ENCODE data around the gene BNIPL. TPM values are rescaled to one million over a fixed set of nuclear protein-coding genes. Genes with fewer than 3 reads are reported as not detected.

Gene BNIPL
- total and polyA plus RNA-seq, 2 of the 4 experiments (the other 2 are of a cell fraction) = under 0.01 to 0.38 TPM

DNA sequence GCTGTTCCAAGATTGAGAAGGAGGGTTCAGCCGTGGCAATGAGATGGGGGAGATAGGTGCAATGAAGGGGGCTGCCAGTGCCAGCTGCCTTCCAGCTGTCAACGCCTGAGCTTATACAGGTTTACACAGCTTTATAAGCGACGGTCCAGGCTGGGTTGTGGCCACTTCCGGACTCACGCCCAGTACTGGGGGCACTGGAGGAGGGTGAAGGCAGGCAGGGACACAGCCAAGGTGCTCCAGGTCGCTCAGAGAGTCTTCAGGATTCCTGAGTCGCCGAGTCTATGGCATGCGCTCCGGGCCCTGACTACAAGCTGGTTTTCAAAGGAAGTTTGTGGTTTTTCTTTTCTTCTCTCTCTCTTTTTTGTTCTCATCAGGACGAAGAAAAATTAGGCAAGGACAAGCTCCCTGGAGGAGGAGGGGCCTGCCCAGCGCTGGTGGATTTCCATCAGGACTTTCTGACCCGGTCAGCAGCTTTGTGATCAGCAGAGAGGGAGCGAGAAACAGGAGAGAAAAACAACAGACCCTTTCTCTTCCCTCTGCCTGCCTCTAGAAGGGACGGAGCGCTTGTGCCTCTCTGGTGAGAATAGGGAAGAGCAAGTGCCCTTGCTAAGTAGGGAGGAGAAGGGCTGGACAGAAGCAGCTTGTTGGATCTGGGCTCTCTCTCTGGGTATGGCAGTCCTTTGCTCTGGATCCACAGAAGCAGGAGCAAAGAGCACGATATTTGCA, 29.9 kb upstream of the BNIPL start, which contains the start of gene MINDY1:
Gene MINDY1, minus strand, starts transcription at position 576 of the 726 bp plus-strand sequence. CDS start 4,285 bp downstream, outside the sequence.
- Histone ChIP-seq H2AK5ac (ENCODE audit: low read depth, low read length) (peak within 1 kb of the TSS; percentile 37), H3K4me3 (ENCODE audit: insufficient read depth, low read depth, low read length) (peak within 1 kb of the TSS; percentile 47), H3K27me3 (ENCODE audit: control insufficient read depth, insufficient read depth, low read length) (no peaks in the 10 kb centered on the region), H2BK20ac (ENCODE audit: low read depth, low read length) (peak within 1 kb of the TSS; percentile 27), H2BK120ac (ENCODE audit: low read depth, low read length) (peak within 1 kb of the TSS; percentile 82), H3K56ac (ENCODE audit: extremely low read depth, insufficient read depth, low read length) (peak within 1 kb of the TSS; percentile 84), H3K14ac (replicated peaks; ENCODE audit: low read depth, low read length) (peak within 1 kb of the TSS; percentile 87), H3K4ac (ENCODE audit: low read depth, low read length) (peak within 1 kb of the TSS; percentile 82), H3K4me2 (ENCODE audit: low read depth, low read length) (peak within 1 kb of the TSS; percentile 90), H3K23ac (ENCODE audit: low read depth, low read length) (peak within 1 kb of the TSS; percentile 83), H3K18ac (ENCODE audit: low read depth, low read length) (peak within 1 kb of the TSS; percentile 62), H4K20me1 (ENCODE audit: insufficient read depth, low read length) (no peaks in the 10 kb centered on the region), H4K91ac (ENCODE audit: insufficient read depth, low read depth, low read length) (peak within 1 kb of the TSS; percentile 76), H3K9me3 (ENCODE audit: control insufficient read depth, insufficient read depth, low read length) (no peaks in the 10 kb centered on the region), H3K27ac (ENCODE audit: insufficient read depth, low read length) (peak within 1 kb of the TSS; percentile 80), H3K4me1 (ENCODE audit: control insufficient read depth, insufficient read depth, low read length) (peaks cover 8% of the 10 kb centered on the region), H4K8ac (ENCODE audit: low read depth in 2 of 2, low read length in 2 of 2) (peak within 1 kb of the TSS; percentile 73 to 81), H2BK5ac (ENCODE audit: low read depth, low read length, poor library complexity, severe bottlenecking) (peak within 1 kb of the TSS; percentile 75), H2BK15ac (ENCODE audit: low read depth, low read length) (peak within 1 kb of the TSS; percentile 51; the same call in 2 of the 3 replicates), H3K79me1 (ENCODE audit: low read depth in 1 of 2, low read length in 2 of 2) (peaks cover 11 to 40% of the 10 kb centered on the region in 2 experiments), H3K9me1 (ENCODE audit: insufficient read depth, low read length) (peaks cover 11% of the 10 kb centered on the region), H3K9ac (ENCODE audit: low read depth, low read length) (peak within 1 kb of the TSS; percentile 88), H2AFZ (replicated peaks; ENCODE audit: low read length, poor library complexity) (peak within 1 kb of the TSS; percentile 98), H2AK9ac (replicated peaks; ENCODE audit: low read depth, low read length, poor library complexity) (peak within 1 kb of the TSS; percentile 82), H3K36me3 (ENCODE audit: control insufficient read depth, insufficient read depth, low read length) (peaks cover 7% of the 10 kb centered on the region; the same call in 1 of the 2 replicates), H4K5ac (ENCODE audit: low read depth, low read length) (peak within 1 kb of the TSS; percentile 71)
- in situ Hi-C loops (cut with MboI; ENCODE audit: low sequenced_read_pairs) = no loop called here
- no TSS peak for BruUV-seq (replicated peaks)
- ATAC-seq (ENCODE audit: low read depth) (peak; percentile 76), DNase-seq (peak; percentile 89)
- dilution Hi-C loops (cut with HindIII; ENCODE audit: low sequenced_read_pairs, unreplicated experiment) = no loop called here
- TF ChIP-seq CEBPB (IDR thresholded peaks at IDR 0.05; ENCODE audit: low read depth, low read length) (no peak), MAZ (IDR thresholded peaks at IDR 0.05; ENCODE audit: borderline replicate concordance, low read depth, low read length) (peak; percentile 43; the same call in 1 of the 2 replicates), BHLHE40 (IDR thresholded peaks at IDR 0.05; ENCODE audit: low read depth, low read length) (no peak), MAFK (IDR thresholded peaks at IDR 0.05; ENCODE audit: low read depth, low read length) (0 out of 2 replicates have a peak, but pooled peaks have one; percentile 1), CHD1 (IDR thresholded peaks at IDR 0.05; ENCODE audit: low read depth, low read length) (no peak), SMC3 (IDR thresholded peaks at IDR 0.05; ENCODE audit: low read depth, low read length) (peak; percentile 40), RAD21 (IDR thresholded peaks at IDR 0.05; ENCODE audit: low read length) (peak; percentile 76), POLR2A (IDR thresholded peaks at IDR 0.05; ENCODE audit: low read depth, low read length) (peak; percentile 66; the same call in 1 of the 2 replicates), MXI1 (IDR thresholded peaks at IDR 0.05; ENCODE audit: borderline replicate concordance, low read depth, low read length) (no peak; the same call in 1 of the 2 replicates)
- TF ChIP-seq, protein P1, sequence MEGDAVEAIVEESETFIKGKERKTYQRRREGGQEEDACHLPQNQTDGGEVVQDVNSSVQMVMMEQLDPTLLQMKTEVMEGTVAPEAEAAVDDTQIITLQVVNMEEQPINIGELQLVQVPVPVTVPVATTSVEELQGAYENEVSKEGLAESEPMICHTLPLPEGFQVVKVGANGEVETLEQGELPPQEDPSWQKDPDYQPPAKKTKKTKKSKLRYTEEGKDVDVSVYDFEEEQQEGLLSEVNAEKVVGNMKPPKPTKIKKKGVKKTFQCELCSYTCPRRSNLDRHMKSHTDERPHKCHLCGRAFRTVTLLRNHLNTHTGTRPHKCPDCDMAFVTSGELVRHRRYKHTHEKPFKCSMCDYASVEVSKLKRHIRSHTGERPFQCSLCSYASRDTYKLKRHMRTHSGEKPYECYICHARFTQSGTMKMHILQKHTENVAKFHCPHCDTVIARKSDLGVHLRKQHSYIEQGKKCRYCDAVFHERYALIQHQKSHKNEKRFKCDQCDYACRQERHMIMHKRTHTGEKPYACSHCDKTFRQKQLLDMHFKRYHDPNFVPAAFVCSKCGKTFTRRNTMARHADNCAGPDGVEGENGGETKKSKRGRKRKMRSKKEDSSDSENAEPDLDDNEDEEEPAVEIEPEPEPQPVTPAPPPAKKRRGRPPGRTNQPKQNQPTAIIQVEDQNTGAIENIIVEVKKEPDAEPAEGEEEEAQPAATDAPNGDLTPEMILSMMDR (conservative IDR thresholded peaks at IDR 0.05; ENCODE audit: low read depth, low read length) = peak; percentile 67
- TF ChIP-seq, protein P2, sequence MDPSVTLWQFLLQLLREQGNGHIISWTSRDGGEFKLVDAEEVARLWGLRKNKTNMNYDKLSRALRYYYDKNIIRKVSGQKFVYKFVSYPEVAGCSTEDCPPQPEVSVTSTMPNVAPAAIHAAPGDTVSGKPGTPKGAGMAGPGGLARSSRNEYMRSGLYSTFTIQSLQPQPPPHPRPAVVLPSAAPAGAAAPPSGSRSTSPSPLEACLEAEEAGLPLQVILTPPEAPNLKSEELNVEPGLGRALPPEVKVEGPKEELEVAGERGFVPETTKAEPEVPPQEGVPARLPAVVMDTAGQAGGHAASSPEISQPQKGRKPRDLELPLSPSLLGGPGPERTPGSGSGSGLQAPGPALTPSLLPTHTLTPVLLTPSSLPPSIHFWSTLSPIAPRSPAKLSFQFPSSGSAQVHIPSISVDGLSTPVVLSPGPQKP (IDR thresholded peaks at IDR 0.05; ENCODE audit: borderline replicate concordance, low read depth, low read length) = no peak
- POLR2A ChIA-PET (ENCODE audit: unreplicated experiment) = interaction anchor here (0.5 to 1.0 kb wide), 3 partner anchors 42 to 765 kb away, joined by 3 to 6 read pairs (median 4); partner anchors contain the start of gene C1orf56
- CTCF ChIA-PET = interaction anchor here (0.5 to 2.3 kb wide), 8 partner anchors 10 to 645 kb away, joined by 3 to 24 read pairs (median 5); partner anchors contain the start of gene ANXA9
- intact Hi-C loops (cut with micrococcal nuclease) = loop anchor here (5.0 to 10.0 kb wide), 2 partner anchors 56 to 442 kb away; partner anchors contain the start of gene MLLT11
- 0% methylated on average over 5 of the region's 18 CpGs; no CpG with 5 or more reads in 1 of the 2 experiments for WGBS, 2 experiments (ENCODE audit: extremely low coverage in 2 of 2, insufficient read length in 1 of 2)
